ENCODE data around the gene CCDC141. TPM values are rescaled to one million over a fixed set of nuclear protein-coding genes. Genes with fewer than 3 reads are reported as not detected.
A peak's percentile ranks its signal among the peaks of the same experiment; 100 is the strongest.

The CCDC141 gene
- total and polyA plus RNA-seq, 2 of the 13 experiments (the other 11 are each of a cell fraction or from before 2014, with no cell fraction given) = not detected

DNA sequence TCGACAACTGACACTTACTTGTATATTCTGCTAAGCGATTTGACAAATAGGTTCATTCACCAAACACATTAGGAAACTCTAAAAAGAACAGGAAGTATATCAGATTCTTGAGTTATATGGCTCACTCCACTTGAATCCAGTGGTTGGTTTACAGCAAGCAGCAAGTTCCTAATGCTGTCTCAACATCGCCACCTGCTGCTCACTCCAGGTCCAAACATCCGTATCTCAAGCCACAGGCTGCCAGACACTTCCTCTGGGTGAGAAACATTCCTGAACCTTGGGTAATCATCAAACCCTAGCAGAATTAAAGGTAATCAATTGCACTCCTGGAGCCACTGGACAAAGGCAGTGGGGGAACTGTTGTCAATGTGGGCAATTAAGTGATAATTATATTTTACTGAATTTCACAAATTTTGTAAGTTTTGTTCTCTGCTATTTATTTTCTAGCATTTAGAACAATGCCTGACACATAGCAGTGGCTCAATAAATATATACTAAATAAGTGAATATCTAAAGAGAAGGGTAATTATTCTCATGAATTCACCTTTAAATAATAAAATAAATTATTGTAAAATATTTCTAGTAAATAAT lies 135.6 kb downstream of the CCDC141 start (continued):
- TF ChIP-seq, protein P1, sequence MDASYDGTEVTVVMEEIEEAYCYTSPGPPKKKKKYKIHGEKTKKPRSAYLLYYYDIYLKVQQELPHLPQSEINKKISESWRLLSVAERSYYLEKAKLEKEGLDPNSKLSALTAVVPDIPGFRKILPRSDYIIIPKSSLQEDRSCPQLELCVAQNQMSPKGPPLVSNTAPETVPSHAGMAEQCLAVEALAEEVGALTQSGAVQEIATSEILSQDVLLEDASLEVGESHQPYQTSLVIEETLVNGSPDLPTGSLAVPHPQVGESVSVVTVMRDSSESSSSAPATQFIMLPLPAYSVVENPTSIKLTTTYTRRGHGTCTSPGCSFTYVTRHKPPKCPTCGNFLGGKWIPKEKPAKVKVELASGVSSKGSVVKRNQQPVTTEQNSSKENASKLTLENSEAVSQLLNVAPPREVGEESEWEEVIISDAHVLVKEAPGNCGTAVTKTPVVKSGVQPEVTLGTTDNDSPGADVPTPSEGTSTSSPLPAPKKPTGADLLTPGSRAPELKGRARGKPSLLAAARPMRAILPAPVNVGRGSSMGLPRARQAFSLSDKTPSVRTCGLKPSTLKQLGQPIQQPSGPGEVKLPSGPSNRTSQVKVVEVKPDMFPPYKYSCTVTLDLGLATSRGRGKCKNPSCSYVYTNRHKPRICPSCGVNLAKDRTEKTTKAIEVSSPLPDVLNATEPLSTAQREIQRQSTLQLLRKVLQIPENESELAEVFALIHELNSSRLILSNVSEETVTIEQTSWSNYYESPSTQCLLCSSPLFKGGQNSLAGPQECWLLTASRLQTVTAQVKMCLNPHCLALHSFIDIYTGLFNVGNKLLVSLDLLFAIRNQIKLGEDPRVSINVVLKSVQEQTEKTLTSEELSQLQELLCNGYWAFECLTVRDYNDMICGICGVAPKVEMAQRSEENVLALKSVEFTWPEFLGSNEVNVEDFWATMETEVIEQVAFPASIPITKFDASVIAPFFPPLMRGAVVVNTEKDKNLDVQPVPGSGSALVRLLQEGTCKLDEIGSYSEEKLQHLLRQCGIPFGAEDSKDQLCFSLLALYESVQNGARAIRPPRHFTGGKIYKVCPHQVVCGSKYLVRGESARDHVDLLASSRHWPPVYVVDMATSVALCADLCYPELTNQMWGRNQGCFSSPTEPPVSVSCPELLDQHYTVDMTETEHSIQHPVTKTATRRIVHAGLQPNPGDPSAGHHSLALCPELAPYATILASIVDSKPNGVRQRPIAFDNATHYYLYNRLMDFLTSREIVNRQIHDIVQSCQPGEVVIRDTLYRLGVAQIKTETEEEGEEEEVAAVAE (CRISPR knock-in tag; IDR thresholded peaks at IDR 0.05; ENCODE audit: borderline replicate concordance) = no peak
- no peak for TF ChIP-seq RFXAP (CRISPR knock-in tag; IDR thresholded peaks at IDR 0.05; ENCODE audit: borderline replicate concordance)
- TF ChIP-seq ZNF572 (CRISPR knock-in tag; IDR thresholded peaks at IDR 0.05) = no peak
- TF ChIP-seq ZNF850 (CRISPR knock-in tag; conservative IDR thresholded peaks at IDR 0.05) = no peak
- no peak for TF ChIP-seq FOXA3 (CRISPR knock-in tag; IDR thresholded peaks at IDR 0.05)
- no peak for TF ChIP-seq ZNF138 (CRISPR knock-in tag; IDR thresholded peaks at IDR 0.05; ENCODE audit: low read depth)
- no peak for TF ChIP-seq ZNF879 (CRISPR knock-in tag; IDR thresholded peaks at IDR 0.05)
- TF ChIP-seq CBX2 (IDR thresholded peaks at IDR 0.05; ENCODE audit: low read depth, low read length) = no peak
- TF ChIP-seq CBX2 (CRISPR knock-in tag; IDR thresholded peaks at IDR 0.05; ENCODE audit: low read depth) = no peak
- TF ChIP-seq CERS6 (CRISPR knock-in tag; IDR thresholded peaks at IDR 0.05) = no peak
- 0 out of 2 replicates have a peak, but pooled peaks have one; percentile 25 for TF ChIP-seq ERF (CRISPR knock-in tag; IDR thresholded peaks at IDR 0.05)
- peak; percentile 92 for TF ChIP-seq SMC3 (IDR thresholded peaks at IDR 0.05; ENCODE audit: low read length)
- TF ChIP-seq IRX3 (CRISPR knock-in tag; IDR thresholded peaks at IDR 0.05; ENCODE audit: borderline replicate concordance, low read depth) = no peak
- TF ChIP-seq ZNF3 (CRISPR knock-in tag; IDR thresholded peaks at IDR 0.05) = peak; percentile 79
- TF ChIP-seq, protein P2, sequence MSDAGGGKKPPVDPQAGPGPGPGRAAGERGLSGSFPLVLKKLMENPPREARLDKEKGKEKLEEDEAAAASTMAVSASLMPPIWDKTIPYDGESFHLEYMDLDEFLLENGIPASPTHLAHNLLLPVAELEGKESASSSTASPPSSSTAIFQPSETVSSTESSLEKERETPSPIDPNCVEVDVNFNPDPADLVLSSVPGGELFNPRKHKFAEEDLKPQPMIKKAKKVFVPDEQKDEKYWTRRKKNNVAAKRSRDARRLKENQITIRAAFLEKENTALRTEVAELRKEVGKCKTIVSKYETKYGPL (CRISPR knock-in tag; IDR thresholded peaks at IDR 0.05) = no peak
- TF ChIP-seq HIC2 (CRISPR knock-in tag; IDR thresholded peaks at IDR 0.05; ENCODE audit: low read depth) = no peak
- no peak for TF ChIP-seq AKNA (CRISPR knock-in tag; IDR thresholded peaks at IDR 0.05; ENCODE audit: borderline replicate concordance)
- TF ChIP-seq ZNF337 (CRISPR knock-in tag; IDR thresholded peaks at IDR 0.05; ENCODE audit: borderline replicate concordance, low read depth) = no peak
